Astrocyte (in vitro differentiated cells and primary cell): ENCODE measurements around the gene FLYWCH1. TPM values are rescaled to one million over a fixed set of nuclear protein-coding genes. Genes with fewer than 3 reads are reported as not detected.

Experiments used
- DNase-seq: peaks from one replicate; pipeline ENCODE4 v3.0.0-alpha.2; 2010; ENCODE audit warnings: low read depth
- FAIRE-seq: peaks from 2 replicates; lab custom pipeline; 2011; peaks lifted over from hg19 to GRCh38; lab: Jason Lieb, UNC
- H2AFZ ChIP-seq: 2 replicates; pipeline ENCODE4 v1.6.0; 2012; ENCODE audit warnings: low read depth, low read length, inconsistent platforms
- H3K27ac ChIP-seq: 2 replicates; pipeline ENCODE4 v1.5.1; 2011; ENCODE audit warnings: low read depth, low read length, inconsistent platforms
- H3K27me3 ChIP-seq: 2 replicates; pipeline ENCODE4 v1.6.0; 2011; ENCODE audit warnings: low read length, inconsistent platforms; ENCODE audit not compliant: insufficient read depth
- H3K36me3 ChIP-seq: 2 replicates; pipeline ENCODE4 v1.5.1; 2011; ENCODE audit warnings: low read length, inconsistent platforms; ENCODE audit not compliant: insufficient read depth
- H3K4me1 ChIP-seq: 2 replicates; pipeline ENCODE4 v1.5.1; 2011; ENCODE audit warnings: low read length, inconsistent platforms; ENCODE audit not compliant: insufficient read depth
- H3K4me2 ChIP-seq: 2 replicates; pipeline ENCODE4 v1.6.0; 2012; ENCODE audit warnings: low read length, inconsistent platforms
- H3K4me3 ChIP-seq: 2 replicates; pipeline ENCODE4 v1.5.1; 2011; ENCODE audit warnings: low read depth, mild to moderate bottlenecking, low read length, inconsistent platforms; ENCODE audit not compliant: insufficient read depth
- H3K79me2 ChIP-seq: 2 replicates; pipeline ENCODE4 v1.6.0; 2012; ENCODE audit warnings: mild to moderate bottlenecking, low read length, inconsistent platforms; ENCODE audit not compliant: insufficient read depth
- H3K9ac ChIP-seq: 2 replicates; pipeline ENCODE4 v1.6.0; 2012; ENCODE audit warnings: mild to moderate bottlenecking, low read length, inconsistent platforms
- H3K9me3 ChIP-seq: 2 replicates; pipeline ENCODE4 v1.5.1; 2012; ENCODE audit warnings: low read depth, mild to moderate bottlenecking, low read length, inconsistent platforms; ENCODE audit not compliant: insufficient read depth
- H4K20me1 ChIP-seq: 2 replicates; pipeline ENCODE4 v1.6.0; 2012; ENCODE audit warnings: low read length, inconsistent platforms; ENCODE audit not compliant: insufficient read depth
- H3K27ac Mint-ChIP-seq: one replicate; pipeline ENCODE4 v1.8.0; 2021; ENCODE audit warnings: mild to moderate bottlenecking, mixed read lengths; ENCODE audit not compliant: unreplicated experiment
- H3K27me3 Mint-ChIP-seq: one replicate; pipeline ENCODE4 v1.8.0; 2021; ENCODE audit warnings: low read depth, mixed read lengths; ENCODE audit not compliant: unreplicated experiment
- H3K36me3 Mint-ChIP-seq: one replicate; pipeline ENCODE4 v1.8.0; 2021; ENCODE audit warnings: low read depth, mixed read lengths; ENCODE audit not compliant: unreplicated experiment
- H3K4me1 Mint-ChIP-seq: one replicate; pipeline ENCODE4 v1.8.0; 2021; ENCODE audit warnings: low read depth, mixed read lengths; ENCODE audit not compliant: unreplicated experiment
- H3K4me3 Mint-ChIP-seq: one replicate; pipeline ENCODE4 v1.8.0; 2021; ENCODE audit warnings: mild to moderate bottlenecking, moderate library complexity, mixed read lengths; ENCODE audit not compliant: unreplicated experiment
- H3K9me3 Mint-ChIP-seq: one replicate; pipeline ENCODE4 v1.8.0; 2021; ENCODE audit warnings: mild to moderate bottlenecking, mixed read lengths; ENCODE audit not compliant: unreplicated experiment
- EZH2 ChIP-seq: IDR thresholded peaks from 2 replicates; pipeline ENCODE4 v1.6.1; 2012; ENCODE audit warnings: mild to moderate bottlenecking, low read length, inconsistent platforms; ENCODE audit not compliant: insufficient read depth
- total RNA-seq: library from RNA; stranded (reverse); gene quantifications from 2 replicates; pipeline ENCODE4 v1.2.1, GENCODE V29; 2021
- TF ChIP-seq, protein P1 (sequence below): IDR thresholded peaks from 2 replicates; pipeline ENCODE4 v1.5.1; 2011; ENCODE audit warnings: low read depth, mild to moderate bottlenecking, inconsistent platforms, low read length, moderate library complexity; ENCODE audit not compliant: insufficient read depth

FLYWCH1 gene
- total RNA-seq, 1 donor from 2014 or later = 58.9 TPM

DNA sequence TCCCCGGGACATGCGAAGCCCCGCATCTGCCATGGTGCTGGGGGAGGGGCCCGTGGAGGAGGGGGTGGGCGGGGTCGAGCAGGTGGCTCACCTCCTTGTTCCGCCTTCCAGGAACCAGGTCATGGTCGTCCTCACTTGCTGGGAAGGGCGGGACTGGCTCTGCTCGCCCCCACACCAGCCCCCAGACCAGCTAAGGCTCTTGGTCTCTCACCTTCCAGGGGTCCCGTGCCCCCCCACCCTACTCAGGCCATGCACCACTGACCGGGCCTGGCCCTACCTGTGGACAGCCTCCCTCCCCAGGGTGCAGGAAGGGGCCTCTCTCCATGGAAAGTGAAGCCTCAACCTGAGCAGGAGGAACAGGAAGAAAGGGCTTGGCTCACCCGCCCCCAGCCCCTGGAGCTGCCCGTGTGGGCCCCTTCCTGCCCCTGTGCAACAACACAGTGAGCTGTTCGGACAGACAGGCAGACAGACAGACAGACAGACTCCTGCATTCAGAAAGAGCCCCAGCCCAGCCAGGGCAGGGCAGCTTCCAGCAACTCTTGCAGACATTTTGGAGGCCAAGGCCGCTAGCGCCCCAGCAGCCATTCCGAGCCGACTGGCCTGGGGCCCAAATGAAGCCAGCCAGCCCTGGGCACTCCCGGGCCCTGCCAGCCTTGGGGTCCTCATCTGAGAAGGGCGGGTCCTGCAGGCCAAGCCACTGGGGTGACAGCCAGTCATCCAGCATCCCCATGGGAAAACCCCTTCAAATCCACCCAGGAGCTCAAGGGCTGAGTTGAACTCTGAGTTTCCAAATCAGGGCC lies 44.2 kb downstream of the FLYWCH1 start:
- no peak overlapping the region for H3K4me2 ChIP-seq
- no peak for TF ChIP-seq EZH2
- TF ChIP-seq, protein P1, sequence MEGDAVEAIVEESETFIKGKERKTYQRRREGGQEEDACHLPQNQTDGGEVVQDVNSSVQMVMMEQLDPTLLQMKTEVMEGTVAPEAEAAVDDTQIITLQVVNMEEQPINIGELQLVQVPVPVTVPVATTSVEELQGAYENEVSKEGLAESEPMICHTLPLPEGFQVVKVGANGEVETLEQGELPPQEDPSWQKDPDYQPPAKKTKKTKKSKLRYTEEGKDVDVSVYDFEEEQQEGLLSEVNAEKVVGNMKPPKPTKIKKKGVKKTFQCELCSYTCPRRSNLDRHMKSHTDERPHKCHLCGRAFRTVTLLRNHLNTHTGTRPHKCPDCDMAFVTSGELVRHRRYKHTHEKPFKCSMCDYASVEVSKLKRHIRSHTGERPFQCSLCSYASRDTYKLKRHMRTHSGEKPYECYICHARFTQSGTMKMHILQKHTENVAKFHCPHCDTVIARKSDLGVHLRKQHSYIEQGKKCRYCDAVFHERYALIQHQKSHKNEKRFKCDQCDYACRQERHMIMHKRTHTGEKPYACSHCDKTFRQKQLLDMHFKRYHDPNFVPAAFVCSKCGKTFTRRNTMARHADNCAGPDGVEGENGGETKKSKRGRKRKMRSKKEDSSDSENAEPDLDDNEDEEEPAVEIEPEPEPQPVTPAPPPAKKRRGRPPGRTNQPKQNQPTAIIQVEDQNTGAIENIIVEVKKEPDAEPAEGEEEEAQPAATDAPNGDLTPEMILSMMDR = no peak
- Mint-ChIP-seq H3K4me3 (no peak overlapping the region), H3K36me3 (no peaks in the 10 kb centered on the region), H3K4me1 (peaks cover 2% of the 10 kb centered on the region), H3K27me3 (peaks cover 7% of the 10 kb centered on the region), H3K9me3 (no peaks in the 10 kb centered on the region), H3K27ac (no peak overlapping the region)
- H3K9ac ChIP-seq = no peak overlapping the region
- no peaks in the 10 kb centered on the region for H4K20me1 ChIP-seq
- no peak overlapping the region for H3K4me3 ChIP-seq
- no peak for DNase-seq
- no peaks in the 10 kb centered on the region for H3K9me3 ChIP-seq
- H2AFZ ChIP-seq = no peak overlapping the region
- H3K27me3 ChIP-seq = peaks cover 6% of the 10 kb centered on the region
- H3K4me1 ChIP-seq = no peaks in the 10 kb centered on the region
- H3K79me2 ChIP-seq = no peaks in the 10 kb centered on the region
- H3K36me3 ChIP-seq = no peaks in the 10 kb centered on the region
- no peak overlapping the region for H3K27ac ChIP-seq
- FAIRE-seq = no peak

DNA sequence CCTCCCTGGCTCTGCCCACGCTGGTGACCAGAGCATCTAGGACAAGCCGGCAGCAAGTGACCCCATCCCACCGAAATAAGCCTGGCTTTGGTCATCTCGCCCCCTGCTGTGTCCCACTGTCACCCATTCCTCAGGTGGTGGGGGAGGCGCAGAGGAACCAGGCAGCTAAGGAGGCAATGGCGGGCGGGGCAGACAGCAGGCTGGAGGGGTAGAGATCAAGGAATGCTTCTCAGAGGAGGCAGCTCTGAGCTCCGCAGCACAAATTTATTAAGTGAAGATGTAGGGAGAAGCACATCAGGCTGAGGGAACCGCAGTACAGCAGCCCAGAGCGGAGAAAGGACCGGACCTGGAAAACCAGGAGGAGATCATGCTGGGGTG lies 44.8 kb downstream of the FLYWCH1 start:
- no peaks in the 10 kb centered on the region for H3K4me1 ChIP-seq
- no peak overlapping the region for H3K4me2 ChIP-seq
- no peak overlapping the region for H3K4me3 ChIP-seq
- H2AFZ ChIP-seq = no peak overlapping the region
- no peak for FAIRE-seq
- Mint-ChIP-seq H3K27ac (no peak overlapping the region), H3K36me3 (no peaks in the 10 kb centered on the region), H3K4me3 (no peak overlapping the region), H3K9me3 (no peaks in the 10 kb centered on the region), H3K4me1 (peaks cover 2% of the 10 kb centered on the region), H3K27me3 (peaks cover 7% of the 10 kb centered on the region)
- no peak for DNase-seq
- no peaks in the 10 kb centered on the region for H4K20me1 ChIP-seq
- H3K27me3 ChIP-seq = peaks cover 6% of the 10 kb centered on the region
- H3K79me2 ChIP-seq = no peaks in the 10 kb centered on the region
- H3K9me3 ChIP-seq = no peaks in the 10 kb centered on the region
- TF ChIP-seq, protein P1 = no peak
- TF ChIP-seq EZH2 = no peak
- H3K9ac ChIP-seq = no peak overlapping the region
- H3K27ac ChIP-seq = no peak overlapping the region
- no peaks in the 10 kb centered on the region for H3K36me3 ChIP-seq

DNA sequence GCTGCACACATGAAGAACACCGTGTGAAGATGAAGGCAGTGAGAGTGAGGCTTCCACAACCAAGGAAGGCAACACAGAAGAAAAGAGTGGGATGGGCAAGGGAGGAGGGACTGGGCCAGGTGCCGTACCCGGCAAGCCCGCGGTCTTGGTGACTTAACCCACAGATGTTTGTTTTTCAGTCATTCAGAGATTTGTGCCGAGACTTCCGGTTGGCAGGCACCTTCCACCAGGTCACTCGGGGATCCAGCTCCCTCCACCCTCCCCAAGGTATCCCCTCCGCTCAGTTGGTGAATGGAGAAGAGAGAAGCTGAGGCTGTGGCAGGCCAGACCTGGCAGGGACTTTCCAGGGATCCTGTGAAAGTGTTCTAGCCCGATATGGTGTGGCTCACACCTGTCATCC lies 47.5 kb downstream of the FLYWCH1 start:
- no peak for FAIRE-seq
- H3K4me2 ChIP-seq = no peak overlapping the region
- no peak overlapping the region for H3K4me3 Mint-ChIP-seq
- TF ChIP-seq EZH2 = no peak
- TF ChIP-seq, protein P1 = no peak
- no peak overlapping the region for H3K27ac Mint-ChIP-seq
- peaks cover 2% of the 10 kb centered on the region for H3K4me1 Mint-ChIP-seq
- no peak overlapping the region for H3K4me3 ChIP-seq
- H3K36me3 ChIP-seq = no peaks in the 10 kb centered on the region
- H3K27me3 Mint-ChIP-seq = peaks cover 7% of the 10 kb centered on the region
- H3K27me3 ChIP-seq = peaks cover 28% of the 10 kb centered on the region
- peaks cover 7% of the 10 kb centered on the region for H3K4me1 ChIP-seq
- H3K79me2 ChIP-seq = no peaks in the 10 kb centered on the region
- H3K27ac ChIP-seq = no peak overlapping the region
- no peak for DNase-seq
- H4K20me1 ChIP-seq = no peaks in the 10 kb centered on the region
- H3K9ac ChIP-seq = no peak overlapping the region
- H3K9me3 Mint-ChIP-seq = no peaks in the 10 kb centered on the region
- no peaks in the 10 kb centered on the region for H3K9me3 ChIP-seq
- no peak overlapping the region for H2AFZ ChIP-seq
- no peaks in the 10 kb centered on the region for H3K36me3 Mint-ChIP-seq
